Fibroblast of mammary gland (primary cell): ENCODE results near the gene NOL9.

Source experiments
- DNase-seq: peaks from one replicate; pipeline ENCODE4 v3.0.0-alpha.2; 2010; ENCODE audit warnings: low read depth
- H3K4me3 ChIP-seq: 2 replicates; pipeline ENCODE4 v1.5.1; 2011; ENCODE audit warnings: low read depth, mild to moderate bottlenecking, low read length, moderate library complexity; ENCODE audit not compliant: control insufficient read depth
- CTCF ChIP-seq: conservative IDR thresholded peaks from 2 replicates; pipeline ENCODE4 v1.5.1; 2011; ENCODE audit warnings: low read depth, low read length, inconsistent platforms; ENCODE audit not compliant: control insufficient read depth, insufficient read depth

NOL9 gene

GRCh38 chr1:6579374-6580118 lies 25.2 kb upstream of the NOL9 start, which contains the start of gene ZBTB48:
Gene ZBTB48, plus strand, starts transcription at chr1:6579994. Its CDS starts 616 bp downstream, at chr1:6580610.
- TF ChIP-seq CTCF: no peak
- H3K4me3 ChIP-seq: peak within 1 kb of the TSS; percentile 80
- peak; percentile 94 for DNase-seq

DNA sequence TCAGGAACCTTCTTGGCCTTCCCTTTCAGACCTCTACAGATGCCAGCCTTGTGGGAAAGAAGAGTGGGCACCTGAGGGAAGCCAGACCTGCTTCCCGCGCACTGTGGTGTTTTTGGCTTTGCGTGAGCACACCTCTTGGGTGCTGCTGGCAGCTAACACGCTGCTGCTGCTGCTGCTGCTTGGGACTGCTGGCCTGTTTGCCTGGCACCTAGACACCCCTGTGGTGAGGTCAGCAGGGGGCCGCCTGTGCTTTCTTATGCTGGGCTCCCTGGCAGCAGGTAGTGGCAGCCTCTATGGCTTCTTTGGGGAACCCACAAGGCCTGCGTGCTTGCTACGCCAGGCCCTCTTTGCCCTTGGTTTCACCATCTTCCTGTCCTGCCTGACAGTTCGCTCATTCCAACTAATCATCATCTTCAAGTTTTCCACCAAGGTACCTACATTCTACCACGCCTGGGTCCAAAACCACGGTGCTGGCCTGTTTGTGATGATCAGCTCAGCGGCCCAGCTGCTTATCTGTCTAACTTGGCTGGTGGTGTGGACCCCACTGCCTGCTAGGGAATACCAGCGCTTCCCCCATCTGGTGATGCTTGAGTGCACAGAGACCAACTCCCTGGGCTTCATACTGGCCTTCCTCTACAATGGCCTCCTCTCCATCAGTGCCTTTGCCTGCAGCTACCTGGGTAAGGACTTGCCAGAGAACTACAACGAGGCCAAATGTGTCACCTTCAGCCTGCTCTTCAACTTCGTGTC lies 24.5 kb upstream of the NOL9 start:
- TF ChIP-seq CTCF: no peak
- DNase-seq: no peak
- no peak overlapping the region for H3K4me3 ChIP-seq

GRCh38 chr1:6577831-6578525 lies 23.7 kb upstream of the NOL9 start:
- DNase-seq: no peak
- no peak overlapping the region for H3K4me3 ChIP-seq
- no peak for TF ChIP-seq CTCF

GRCh38 chr1:6574818-6575217 lies 20.5 kb upstream of the NOL9 start:
- no peak overlapping the region for H3K4me3 ChIP-seq
- TF ChIP-seq CTCF: no peak
- no peak for DNase-seq

DNA sequence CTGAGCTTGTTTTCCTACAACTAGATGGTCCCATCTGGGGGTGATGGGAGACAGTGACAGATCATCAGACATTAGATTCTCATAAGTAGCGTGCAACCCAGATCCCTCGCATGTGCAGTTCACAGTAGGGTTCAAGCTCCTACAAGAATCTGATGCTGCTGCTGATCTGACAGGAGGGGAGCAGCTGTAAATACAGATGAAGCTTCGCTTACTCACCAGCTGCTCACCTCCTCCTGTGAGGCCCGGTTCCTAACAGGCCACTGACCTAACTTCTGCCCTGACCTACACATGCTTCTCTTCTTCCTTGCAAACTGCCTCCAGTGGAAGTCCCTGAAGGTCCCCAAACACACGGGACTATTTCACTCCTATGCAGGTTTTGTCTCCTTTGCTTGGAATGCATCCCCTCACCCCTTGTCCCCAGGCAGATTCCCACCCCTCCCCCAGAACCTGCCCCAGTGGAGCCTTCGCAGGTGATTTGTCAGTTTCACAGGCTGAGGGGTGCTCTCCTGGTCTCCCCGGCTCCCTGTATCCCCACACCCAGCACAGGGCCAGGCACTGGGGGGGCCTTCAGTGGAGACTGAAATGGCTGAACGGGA lies 19.8 kb upstream of the NOL9 start:
- no peak overlapping the region for H3K4me3 ChIP-seq
- TF ChIP-seq CTCF: no peak
- DNase-seq: no peak

DNA sequence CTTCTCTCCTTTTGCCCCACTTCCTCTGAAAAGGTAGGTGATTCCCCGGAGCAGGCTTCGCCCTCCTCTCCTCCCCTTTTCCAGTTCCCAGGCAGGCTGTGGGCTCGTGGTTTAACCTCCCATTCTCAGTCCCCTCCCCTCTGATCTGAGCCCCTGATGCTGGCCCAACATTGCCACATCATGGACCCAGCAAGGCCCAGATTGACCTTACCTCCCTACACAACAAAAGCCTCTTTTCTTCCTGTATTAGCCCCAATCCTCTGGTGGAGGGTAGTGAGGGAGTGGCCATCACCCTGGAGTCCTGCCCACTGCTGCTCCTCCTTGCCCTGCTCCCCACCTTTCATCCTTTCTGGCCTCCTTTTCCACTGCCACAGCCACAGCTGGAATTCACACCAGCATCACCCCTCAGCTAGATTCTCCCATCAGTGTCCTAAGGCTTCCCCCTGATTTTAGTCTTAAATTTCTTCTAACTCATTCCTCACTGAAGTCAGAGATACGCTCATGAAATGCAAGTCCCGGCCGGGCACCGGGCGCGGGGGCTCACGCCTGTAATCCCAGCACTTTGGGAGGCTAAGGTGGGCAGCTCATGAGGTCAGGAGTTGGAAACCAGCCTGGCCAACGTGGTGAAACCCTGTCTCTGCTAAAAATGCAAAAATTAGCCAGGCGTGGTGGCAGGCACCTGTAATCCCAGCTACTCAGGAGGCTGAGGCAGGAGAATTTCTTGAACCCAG lies 18.5 kb upstream of the NOL9 start:
- no peak for DNase-seq
- H3K4me3 ChIP-seq: no peak overlapping the region
- no peak for TF ChIP-seq CTCF
